Colonic mucosa (tissue), 4 donors: Measurements from ENCODE around the gene GRPR. TPM values are rescaled to one million over a fixed set of nuclear protein-coding genes. Genes with fewer than 3 reads are reported as not detected.
"Not testable (repeated sequence)": the region's sequence is repeated elsewhere in the genome, so short reads cannot be mapped to it uniquely, and the experiment has no call there.

Experiments used
- DNase-seq: peaks from one replicate; pipeline ENCODE4 v3.0.0-alpha.2; 2020
- H3K27ac ChIP-seq: fragments of 200-600 bp; one replicate; pipeline ENCODE4 v1.8.0; 2021
- H3K27me3 ChIP-seq: fragments of 200-600 bp; one replicate; pipeline ENCODE4 v1.8.0; 2021
- H3K36me3 ChIP-seq: fragments of 200-600 bp; one replicate; pipeline ENCODE4 v1.8.0; 2021
- H3K4me1 ChIP-seq: fragments of 200-600 bp; one replicate; pipeline ENCODE4 v1.8.0; 2021; ENCODE audit warnings: mild to moderate bottlenecking
- H3K4me3 ChIP-seq: fragments of 200-600 bp; one replicate; pipeline ENCODE4 v1.8.0; 2021
- H3K9ac ChIP-seq, 2 donors: one replicate each; pipeline ENCODE4 v1.7.0; 2013; ENCODE audit warnings: control low read depth in 2 of 2, low read depth in 2 of 2, low read length in 2 of 2
- H3K9me3 ChIP-seq: fragments of 200-600 bp; one replicate; pipeline ENCODE4 v1.8.0; 2021
- intact Hi-C: fragments of 100-400 bp; cut with DNase I; formaldehyde crosslinking; loops from one replicate; pipeline ENCODE4 v1.14.1; 2022
- total RNA-seq, 2 donors: library from RNA; stranded (reverse); fragmentation: NEBNext Ultra II Directional in 1 of 2; extraction: Animal tissue kit (Norgen Biotek cat#: 25700) in 1 of 2; gene quantifications; one replicate each; pipeline ENCODE4 v1.2.1, GENCODE V29; 2021
- TF ChIP-seq, protein P1 (sequence below): fragments of 200-600 bp; IDR thresholded peaks from one replicate; pipeline ENCODE4 v1.8.0; 2022; ENCODE audit warnings: antibody characterized with exemption, mild to moderate bottlenecking
- donor health status: healthy.
- donor health status: DM: no; HTN: no; CAD: no.
- donor health status: DM: no; HTN: no; CAD: no.

GRPR gene
- total RNA-seq, 2 donors from 2014 or later, result not detected

DNA sequence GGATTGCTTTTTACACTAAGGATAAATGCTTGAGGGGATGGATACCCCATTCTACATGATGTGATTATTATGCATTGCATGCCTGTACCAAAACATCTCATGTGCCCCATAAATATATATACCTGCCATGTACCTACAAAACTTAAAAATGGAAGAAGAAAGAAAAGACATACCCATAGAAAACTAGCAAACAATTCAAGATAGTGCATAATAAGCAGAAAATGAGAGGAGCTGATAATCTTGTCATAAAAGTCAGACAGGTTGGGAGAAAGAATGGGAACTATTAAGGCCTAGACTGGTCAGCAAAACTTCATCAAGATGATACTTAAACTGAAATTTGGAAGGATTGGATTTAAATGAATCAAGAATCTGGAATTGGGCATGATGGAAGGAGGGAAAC, 22.3 kb downstream of the GRPR start:
- H3K9me3 ChIP-seq, result no peaks in the 10 kb centered on the region
- TF ChIP-seq, protein P1, sequence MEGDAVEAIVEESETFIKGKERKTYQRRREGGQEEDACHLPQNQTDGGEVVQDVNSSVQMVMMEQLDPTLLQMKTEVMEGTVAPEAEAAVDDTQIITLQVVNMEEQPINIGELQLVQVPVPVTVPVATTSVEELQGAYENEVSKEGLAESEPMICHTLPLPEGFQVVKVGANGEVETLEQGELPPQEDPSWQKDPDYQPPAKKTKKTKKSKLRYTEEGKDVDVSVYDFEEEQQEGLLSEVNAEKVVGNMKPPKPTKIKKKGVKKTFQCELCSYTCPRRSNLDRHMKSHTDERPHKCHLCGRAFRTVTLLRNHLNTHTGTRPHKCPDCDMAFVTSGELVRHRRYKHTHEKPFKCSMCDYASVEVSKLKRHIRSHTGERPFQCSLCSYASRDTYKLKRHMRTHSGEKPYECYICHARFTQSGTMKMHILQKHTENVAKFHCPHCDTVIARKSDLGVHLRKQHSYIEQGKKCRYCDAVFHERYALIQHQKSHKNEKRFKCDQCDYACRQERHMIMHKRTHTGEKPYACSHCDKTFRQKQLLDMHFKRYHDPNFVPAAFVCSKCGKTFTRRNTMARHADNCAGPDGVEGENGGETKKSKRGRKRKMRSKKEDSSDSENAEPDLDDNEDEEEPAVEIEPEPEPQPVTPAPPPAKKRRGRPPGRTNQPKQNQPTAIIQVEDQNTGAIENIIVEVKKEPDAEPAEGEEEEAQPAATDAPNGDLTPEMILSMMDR, result no peak

DNA sequence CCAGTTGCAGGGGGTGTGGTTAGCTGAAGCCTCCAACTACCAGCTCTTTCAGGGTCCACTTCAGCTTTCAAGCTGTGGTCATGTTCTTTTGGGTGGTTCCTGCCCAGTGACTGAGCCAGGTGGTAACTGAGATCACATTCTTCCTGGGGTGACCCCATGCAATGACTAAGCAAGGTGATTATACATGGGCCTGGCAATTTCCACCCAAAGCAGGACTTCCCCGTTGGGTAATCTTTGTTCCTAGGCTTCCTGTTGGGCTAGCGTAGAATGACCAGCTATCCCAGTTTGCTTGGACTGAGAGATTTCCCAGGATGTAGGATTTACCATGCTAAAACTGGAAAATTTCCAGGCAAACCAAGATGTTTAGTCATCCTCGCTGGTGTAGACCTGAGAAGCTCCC, 25.5 kb downstream of the GRPR start:
- Histone ChIP-seq H3K4me3 (no peak overlapping the region), H3K27ac (no peak overlapping the region), H3K9ac (no peak overlapping the region), H3K4me1 (no peaks in the 10 kb centered on the region), H3K36me3 (no peaks in the 10 kb centered on the region), H3K9me3 (no peaks in the 10 kb centered on the region), H3K27me3 (no peaks in the 10 kb centered on the region)
- DNase-seq, result no peak
- TF ChIP-seq, protein P1, result no peak
- intact Hi-C loops, result no loop called here

More for the DNA sequence above, 22.3 kb downstream of the GRPR start:
- H3K4me3 ChIP-seq, result no peak overlapping the region
- no peaks in the 10 kb centered on the region for H3K27me3 ChIP-seq
- no peak for DNase-seq
- H3K4me1 ChIP-seq, result no peaks in the 10 kb centered on the region
- no peaks in the 10 kb centered on the region for H3K36me3 ChIP-seq
- intact Hi-C loops, result no loop called here
- H3K27ac ChIP-seq, result no peak overlapping the region
- no peak overlapping the region for H3K9ac ChIP-seq

DNA sequence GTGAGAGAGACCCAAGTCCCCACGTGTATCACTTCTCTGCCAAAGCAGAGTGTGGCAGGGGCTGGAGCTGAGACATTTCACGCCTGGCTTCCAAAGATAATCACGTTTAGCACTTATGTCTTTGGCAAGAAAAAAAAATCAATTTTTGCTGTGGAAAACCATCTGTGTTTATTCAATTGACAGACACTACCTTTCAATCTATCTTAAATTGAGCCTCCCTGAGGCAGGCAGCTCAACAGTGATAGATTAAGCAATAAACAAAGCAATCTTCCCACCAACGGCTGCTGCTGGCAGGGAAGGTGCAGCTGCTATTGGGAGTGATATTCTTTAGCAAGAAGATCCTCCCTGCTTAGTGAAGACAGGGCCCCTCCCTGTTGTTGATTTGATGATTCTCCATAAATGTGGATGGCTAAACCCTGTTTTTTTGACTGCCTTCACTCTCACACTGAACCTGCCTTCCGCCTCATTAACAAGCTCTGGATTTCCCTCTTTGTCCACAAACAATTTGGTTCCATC, 32.3 kb downstream of the GRPR start:
- Histone ChIP-seq H3K4me3 (no peak overlapping the region), H3K9ac (no peak overlapping the region), H3K9me3 (no peaks in the 10 kb centered on the region), H3K4me1 (no peaks in the 10 kb centered on the region), H3K27ac (no peak overlapping the region), H3K36me3 (no peaks in the 10 kb centered on the region), H3K27me3 (no peaks in the 10 kb centered on the region)
- intact Hi-C loops, result no loop called here
- no peak for DNase-seq
- TF ChIP-seq, protein P1, result no peak

DNA sequence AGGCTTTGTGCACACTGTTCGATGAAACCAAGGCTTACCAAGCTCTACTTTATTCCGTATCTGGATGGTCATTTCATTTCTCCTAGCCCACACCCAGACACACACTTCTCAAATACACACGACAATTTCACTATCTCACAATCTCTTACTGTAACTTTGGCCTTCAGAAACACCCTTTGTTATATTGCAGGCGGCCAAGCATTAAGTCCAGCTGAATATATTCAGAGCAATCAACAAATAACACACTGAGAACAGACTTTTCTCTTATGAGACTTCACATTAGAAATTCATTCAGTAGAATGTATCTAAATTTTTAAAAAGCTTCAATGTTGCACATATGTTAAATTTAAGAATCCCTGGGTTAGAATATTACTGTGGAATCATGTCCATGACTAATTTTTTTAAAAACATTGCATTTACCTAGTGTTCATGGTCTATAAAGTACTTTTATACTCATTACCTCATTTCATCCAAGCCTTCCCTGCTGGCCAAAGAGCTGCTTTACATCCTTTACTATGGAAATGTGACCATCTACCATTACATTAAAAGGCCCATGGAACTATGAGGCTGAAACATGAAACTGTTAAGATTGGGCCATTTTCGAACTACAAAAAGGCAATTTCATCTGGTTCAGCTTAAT, 33.4 kb downstream of the GRPR start:
- Histone ChIP-seq H3K27ac (no peak overlapping the region), H3K36me3 (no peaks in the 10 kb centered on the region), H3K4me1 (no peaks in the 10 kb centered on the region), H3K4me3 (no peak overlapping the region), H3K27me3 (no peaks in the 10 kb centered on the region), H3K9me3 (no peaks in the 10 kb centered on the region), H3K9ac (no peak overlapping the region)
- TF ChIP-seq, protein P1, result no peak
- intact Hi-C loops, result no loop called here
- DNase-seq, result no peak

DNA sequence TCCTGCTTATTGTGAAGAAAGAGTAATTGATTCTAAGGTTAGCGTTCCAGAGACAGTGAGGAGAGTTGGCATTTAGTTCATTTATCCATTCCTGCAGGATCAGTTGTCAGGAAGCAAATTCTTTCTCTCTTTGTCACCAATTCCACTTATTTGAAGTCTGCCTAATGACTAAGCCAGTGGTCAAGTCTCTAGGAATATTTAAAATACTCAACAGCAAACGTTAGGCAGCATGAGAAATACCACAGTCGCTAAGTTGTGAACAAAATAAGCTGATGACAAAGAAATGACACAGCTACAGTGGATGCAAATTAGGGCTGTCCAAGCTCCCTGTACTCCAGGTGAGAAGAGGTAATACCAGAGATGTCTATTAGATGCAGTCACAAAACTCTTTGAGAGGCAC, 37.4 kb downstream of the GRPR start:
- TF ChIP-seq, protein P1, result no peak
- intact Hi-C loops, result no loop called here
- DNase-seq, result no peak

DNA sequence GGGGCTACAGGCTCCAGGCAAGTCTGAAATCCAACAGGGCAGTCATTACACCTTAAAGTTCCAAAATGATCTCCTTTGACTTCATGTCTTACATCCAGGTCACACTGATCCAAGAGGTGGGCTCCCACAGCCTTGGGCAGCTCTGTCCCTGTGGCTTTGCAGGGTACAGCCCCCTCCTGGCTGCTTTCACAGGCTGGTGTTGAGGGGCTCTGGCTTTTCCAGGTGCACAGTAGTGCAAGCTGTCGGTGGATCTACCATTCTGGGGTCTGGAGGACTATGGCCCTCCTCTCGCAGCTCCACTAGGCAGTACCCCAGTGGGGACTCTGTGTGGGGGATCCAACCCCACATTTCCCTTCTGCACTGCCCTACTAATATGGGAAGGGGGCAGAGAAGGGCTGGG, 37.8 kb downstream of the GRPR start:
- intact Hi-C loops, result not testable (repeated sequence)

More for the DNA sequence above, 37.4 kb downstream of the GRPR start:
- H3K36me3 ChIP-seq, result no peaks in the 10 kb centered on the region
- no peaks in the 10 kb centered on the region for H3K27me3 ChIP-seq
- no peak overlapping the region for H3K9ac ChIP-seq
- H3K4me3 ChIP-seq, result no peak overlapping the region
- H3K9me3 ChIP-seq, result no peaks in the 10 kb centered on the region
- H3K27ac ChIP-seq, result no peak overlapping the region
- no peaks in the 10 kb centered on the region for H3K4me1 ChIP-seq

More for the DNA sequence above, 37.8 kb downstream of the GRPR start:
- H3K4me3 ChIP-seq, H3K9ac ChIP-seq, H3K4me1 ChIP-seq, H3K9me3 ChIP-seq, H3K27me3 ChIP-seq, DNase-seq, H3K36me3 ChIP-seq, H3K27ac ChIP-seq: not testable (repeated sequence)
